HEK293 (cell line): ENCODE results near the gene SFMBT2.

ENCODE experiments used
- CTCF ChIA-PET: fragments of 350-600 bp; formaldehyde crosslinking; extraction: SDS; loops from one replicate; lab custom pipeline; 2021; ENCODE audit warnings: antibody characterized with exemption; lab: Yijun Ruan, JAX
- POLR2A ChIA-PET: fragments of 300-600 bp; formaldehyde crosslinking; extraction: SDS; loops from one replicate; lab custom pipeline; 2020; ENCODE audit warnings: antibody characterized with exemption, inconsistent platforms; lab: Yijun Ruan, JAX
- H3K27ac ChIP-seq: fragments of 200-500 bp; sonication (Bioruptor generic); 2 replicates; pipeline ENCODE4 v1.5.1; 2014; ENCODE audit warnings: low read depth, low read length, control low read depth, inconsistent platforms; ENCODE audit errors: extremely low read depth
- H3K36me3 ChIP-seq, 2 experiments: fragments of 200-500 bp in 1 of 2; sonication (Bioruptor generic) in 1 of 2; 1 replicate in 1 of 2; 2 replicates in 1 of 2; pipeline ENCODE4 v1.5.1; 2014 to 2017; ENCODE audit warnings: inconsistent platforms in 2 of 2, low read length in 2 of 2; ENCODE audit not compliant: control insufficient read depth in 2 of 2, insufficient read depth in 1 of 2
- H3K4me1 ChIP-seq: fragments of 200-500 bp; sonication (Bioruptor generic); 2 replicates; pipeline ENCODE4 v1.5.1; 2014; ENCODE audit warnings: mild to moderate bottlenecking, low read length, inconsistent platforms; ENCODE audit not compliant: control insufficient read depth, insufficient read depth
- H3K4me3 ChIP-seq: 2 replicates; pipeline ENCODE4 v1.5.1; 2011; ENCODE audit warnings: low read depth, mild to moderate bottlenecking, control low read depth, low read length, moderate library complexity
- H3K9me3 ChIP-seq: fragments of 200-500 bp; sonication (Bioruptor generic); 2 replicates; pipeline ENCODE4 v1.5.1; 2014; ENCODE audit warnings: low read depth, low read length, inconsistent platforms; ENCODE audit not compliant: control insufficient read depth, insufficient read depth
- GLI2 ChIP-seq: fragments of 450-650 bp; formaldehyde crosslinking; IDR thresholded peaks from 2 replicates; pipeline ENCODE4; 2017; ENCODE audit warnings: missing biosample characterization, missing genetic modification characterization, low read depth, borderline replicate concordance
- KLF1 ChIP-seq: fragments of 450-650 bp; formaldehyde crosslinking; IDR thresholded peaks from 2 replicates; pipeline ENCODE4 v1.5.1; 2016; ENCODE audit warnings: missing biosample characterization, missing genetic modification characterization
- OSR2 ChIP-seq: fragments of 450-650 bp; formaldehyde crosslinking; IDR thresholded peaks from 2 replicates; pipeline ENCODE4 v1.5.1; 2016; ENCODE audit warnings: missing biosample characterization, missing genetic modification characterization
- YY2 ChIP-seq: fragments of 450-650 bp; formaldehyde crosslinking; IDR thresholded peaks from 2 replicates; pipeline ENCODE4 v1.5.1; 2016; ENCODE audit warnings: missing biosample characterization, missing genetic modification characterization
- ZBTB20 ChIP-seq: fragments of 450-650 bp; formaldehyde crosslinking; IDR thresholded peaks from 2 replicates; pipeline ENCODE4 v1.5.1; 2016; ENCODE audit warnings: missing biosample characterization, missing genetic modification characterization
- ZNF10 ChIP-seq: fragments of 450-650 bp; formaldehyde crosslinking; IDR thresholded peaks from 2 replicates; pipeline ENCODE4 v1.5.1; 2017; ENCODE audit warnings: missing biosample characterization, missing genetic modification characterization
- ZNF121 ChIP-seq: fragments of 450-650 bp; formaldehyde crosslinking; IDR thresholded peaks from 2 replicates; pipeline ENCODE4 v1.5.1; 2016; ENCODE audit warnings: missing biosample characterization, missing genetic modification characterization
- ZNF133 ChIP-seq: fragments of 450-650 bp; formaldehyde crosslinking; IDR thresholded peaks from 2 replicates; pipeline ENCODE4 v1.5.1; 2016; ENCODE audit warnings: missing biosample characterization, missing genetic modification characterization
- ZNF155 ChIP-seq: fragments of 450-650 bp; formaldehyde crosslinking; IDR thresholded peaks from 2 replicates; pipeline ENCODE4 v1.5.1; 2016; ENCODE audit warnings: missing biosample characterization, missing genetic modification characterization
- ZNF157 ChIP-seq: fragments of 450-650 bp; formaldehyde crosslinking; IDR thresholded peaks from 2 replicates; pipeline ENCODE4 v1.5.1; 2016; ENCODE audit warnings: missing biosample characterization, missing genetic modification characterization
- ZNF16 ChIP-seq: fragments of 450-650 bp; formaldehyde crosslinking; IDR thresholded peaks from 2 replicates; pipeline ENCODE4 v1.5.1; 2016; ENCODE audit warnings: low read depth, missing biosample characterization, missing genetic modification characterization
- ZNF169 ChIP-seq: fragments of 450-650 bp; formaldehyde crosslinking; IDR thresholded peaks from 2 replicates; pipeline ENCODE4 v1.5.1; 2016; ENCODE audit warnings: missing biosample characterization, missing genetic modification characterization
- ZNF184 ChIP-seq: fragments of 450-650 bp; IDR thresholded peaks from 2 replicates; pipeline ENCODE4 v1.5.1; 2018; ENCODE audit warnings: missing biosample characterization, mild to moderate bottlenecking, missing genetic modification characterization
- ZNF239 ChIP-seq: fragments of 450-650 bp; formaldehyde crosslinking; IDR thresholded peaks from 2 replicates; pipeline ENCODE4 v1.5.1; 2016; ENCODE audit warnings: missing biosample characterization, missing genetic modification characterization
- ZNF292 ChIP-seq: fragments of 450-650 bp; formaldehyde crosslinking; IDR thresholded peaks from 2 replicates; pipeline ENCODE4 v1.5.1; 2016; ENCODE audit warnings: low read depth, missing biosample characterization, missing genetic modification characterization, borderline replicate concordance
- ZNF362 ChIP-seq: fragments of 450-650 bp; formaldehyde crosslinking; IDR thresholded peaks from 2 replicates; pipeline ENCODE4 v1.5.1; 2016; ENCODE audit warnings: missing biosample characterization, missing genetic modification characterization
- ZNF488 ChIP-seq: fragments of 450-650 bp; formaldehyde crosslinking; IDR thresholded peaks from 2 replicates; pipeline ENCODE4 v1.5.1; 2016; ENCODE audit warnings: missing biosample characterization, missing genetic modification characterization
- ZNF621 ChIP-seq: fragments of 450-650 bp; formaldehyde crosslinking; IDR thresholded peaks from 2 replicates; pipeline ENCODE4 v1.5.1; 2017; ENCODE audit warnings: missing biosample characterization, missing genetic modification characterization
- ZNF624 ChIP-seq: fragments of 450-650 bp; formaldehyde crosslinking; IDR thresholded peaks from 2 replicates; pipeline ENCODE4 v1.5.1; 2017; ENCODE audit warnings: missing biosample characterization, missing genetic modification characterization
- ZNF785 ChIP-seq: fragments of 450-650 bp; formaldehyde crosslinking; IDR thresholded peaks from 2 replicates; pipeline ENCODE4 v1.5.1; 2016; ENCODE audit warnings: missing biosample characterization, missing genetic modification characterization
- ZNF792 ChIP-seq: fragments of 450-650 bp; formaldehyde crosslinking; IDR thresholded peaks from 2 replicates; pipeline ENCODE4 v1.5.1; 2016; ENCODE audit warnings: missing biosample characterization, missing genetic modification characterization
- TF ChIP-seq, protein P1 (sequence below): fragments of 450-650 bp; formaldehyde crosslinking; IDR thresholded peaks from 2 replicates; pipeline ENCODE4 v1.5.1; 2016; ENCODE audit warnings: missing biosample characterization, missing genetic modification characterization
- TF ChIP-seq, protein P2 (sequence below): fragments of 450-650 bp; formaldehyde crosslinking; IDR thresholded peaks from 2 replicates; pipeline ENCODE4 v1.5.1; 2017; ENCODE audit warnings: missing biosample characterization, missing genetic modification characterization

Gene SFMBT2

GRCh38 chr10:7337431-7338171 lies 73.2 kb downstream of the SFMBT2 start:
- POLR2A ChIA-PET: no interaction called here
- CTCF ChIA-PET: no interaction called here
- Histone ChIP-seq H3K9me3 (no peaks in the 10 kb centered on the region), H3K4me1 (peaks cover 4% of the 10 kb centered on the region; the same call in 1 of the 2 replicates), H3K27ac (no peak overlapping the region), H3K4me3 (no peak overlapping the region), H3K36me3 (peaks cover 5 to 10% of the 10 kb centered on the region in 2 experiments; a peak in 2 of 3 replicates)
- TF ChIP-seq ZNF792 (tag by site-specific recombination): no peak
- TF ChIP-seq ZNF157 (tag by site-specific recombination): no peak
- TF ChIP-seq ZNF121 (tag by site-specific recombination): no peak
- no peak for TF ChIP-seq ZNF785 (tag by site-specific recombination)
- TF ChIP-seq ZNF133 (tag by site-specific recombination): no peak
- TF ChIP-seq, protein P1, sequence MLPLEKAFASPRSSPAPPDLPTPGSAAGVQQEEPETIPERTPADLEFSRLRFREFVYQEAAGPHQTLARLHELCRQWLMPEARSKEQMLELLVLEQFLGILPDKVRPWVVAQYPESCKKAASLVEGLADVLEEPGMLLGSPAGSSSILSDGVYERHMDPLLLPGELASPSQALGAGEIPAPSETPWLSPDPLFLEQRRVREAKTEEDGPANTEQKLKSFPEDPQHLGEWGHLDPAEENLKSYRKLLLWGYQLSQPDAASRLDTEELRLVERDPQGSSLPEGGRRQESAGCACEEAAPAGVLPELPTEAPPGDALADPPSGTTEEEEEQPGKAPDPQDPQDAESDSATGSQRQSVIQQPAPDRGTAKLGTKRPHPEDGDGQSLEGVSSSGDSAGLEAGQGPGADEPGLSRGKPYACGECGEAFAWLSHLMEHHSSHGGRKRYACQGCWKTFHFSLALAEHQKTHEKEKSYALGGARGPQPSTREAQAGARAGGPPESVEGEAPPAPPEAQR: no peak
- TF ChIP-seq ZNF621 (tag by site-specific recombination): no peak
- TF ChIP-seq ZNF292 (tag by site-specific recombination): no peak
- no peak for TF ChIP-seq ZNF239
- TF ChIP-seq ZNF362 (tag by site-specific recombination): no peak
- TF ChIP-seq ZBTB20 (tag by site-specific recombination): no peak
- TF ChIP-seq ZNF624 (tag by site-specific recombination): no peak
- TF ChIP-seq ZNF184: no peak
- no peak for TF ChIP-seq ZNF488
- TF ChIP-seq KLF1 (tag by site-specific recombination): no peak
- TF ChIP-seq ZNF155: no peak
- no peak for TF ChIP-seq ZNF169 (tag by site-specific recombination)
- no peak for TF ChIP-seq GLI2
- no peak for TF ChIP-seq YY2
- TF ChIP-seq ZNF16 (tag by site-specific recombination): no peak

GRCh38 chr10:7335977-7336376 lies 74.9 kb downstream of the SFMBT2 start:
- Histone ChIP-seq H3K4me3 (no peak overlapping the region), H3K27ac (no peak overlapping the region), H3K4me1 (peaks cover 4% of the 10 kb centered on the region; the same call in 1 of the 2 replicates), H3K36me3 (peaks cover 5 to 10% of the 10 kb centered on the region in 2 experiments; a peak in 2 of 3 replicates), H3K9me3 (no peaks in the 10 kb centered on the region)
- ChIA-PET CTCF (no interaction called here), POLR2A (no interaction called here)
- TF ChIP-seq ZNF10 (tag by site-specific recombination) (no peak), OSR2 (tag by site-specific recombination) (peak; percentile 9; the same call in 1 of the 2 replicates)
- TF ChIP-seq, protein P2, sequence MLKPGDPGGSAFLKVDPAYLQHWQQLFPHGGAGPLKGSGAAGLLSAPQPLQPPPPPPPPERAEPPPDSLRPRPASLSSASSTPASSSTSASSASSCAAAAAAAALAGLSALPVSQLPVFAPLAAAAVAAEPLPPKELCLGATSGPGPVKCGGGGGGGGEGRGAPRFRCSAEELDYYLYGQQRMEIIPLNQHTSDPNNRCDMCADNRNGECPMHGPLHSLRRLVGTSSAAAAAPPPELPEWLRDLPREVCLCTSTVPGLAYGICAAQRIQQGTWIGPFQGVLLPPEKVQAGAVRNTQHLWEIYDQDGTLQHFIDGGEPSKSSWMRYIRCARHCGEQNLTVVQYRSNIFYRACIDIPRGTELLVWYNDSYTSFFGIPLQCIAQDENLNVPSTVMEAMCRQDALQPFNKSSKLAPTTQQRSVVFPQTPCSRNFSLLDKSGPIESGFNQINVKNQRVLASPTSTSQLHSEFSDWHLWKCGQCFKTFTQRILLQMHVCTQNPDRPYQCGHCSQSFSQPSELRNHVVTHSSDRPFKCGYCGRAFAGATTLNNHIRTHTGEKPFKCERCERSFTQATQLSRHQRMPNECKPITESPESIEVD: peak; percentile 94
